Glomerular endothelial cell (primary cell): ENCODE measurements around the gene EGFR. TPM values are rescaled to one million over a fixed set of nuclear protein-coding genes. Genes with fewer than 3 reads are reported as not detected.

Experiments
- DNase-seq: peaks from one replicate; pipeline ENCODE4 v3.0.0-alpha.2; 2011; ENCODE audit warnings: low read depth, low spot score; ENCODE audit errors: extremely low read depth
- total RNA-seq: library from RNA; depleted of rRNA; stranded (reverse); fragments of >200 nt; gene quantifications from 2 replicates; pipeline ENCODE4 v1.2.3, GENCODE V29; 2015

EGFR gene
- 16.8 and 21.7 TPM in 2 replicates for total RNA-seq

DNA sequence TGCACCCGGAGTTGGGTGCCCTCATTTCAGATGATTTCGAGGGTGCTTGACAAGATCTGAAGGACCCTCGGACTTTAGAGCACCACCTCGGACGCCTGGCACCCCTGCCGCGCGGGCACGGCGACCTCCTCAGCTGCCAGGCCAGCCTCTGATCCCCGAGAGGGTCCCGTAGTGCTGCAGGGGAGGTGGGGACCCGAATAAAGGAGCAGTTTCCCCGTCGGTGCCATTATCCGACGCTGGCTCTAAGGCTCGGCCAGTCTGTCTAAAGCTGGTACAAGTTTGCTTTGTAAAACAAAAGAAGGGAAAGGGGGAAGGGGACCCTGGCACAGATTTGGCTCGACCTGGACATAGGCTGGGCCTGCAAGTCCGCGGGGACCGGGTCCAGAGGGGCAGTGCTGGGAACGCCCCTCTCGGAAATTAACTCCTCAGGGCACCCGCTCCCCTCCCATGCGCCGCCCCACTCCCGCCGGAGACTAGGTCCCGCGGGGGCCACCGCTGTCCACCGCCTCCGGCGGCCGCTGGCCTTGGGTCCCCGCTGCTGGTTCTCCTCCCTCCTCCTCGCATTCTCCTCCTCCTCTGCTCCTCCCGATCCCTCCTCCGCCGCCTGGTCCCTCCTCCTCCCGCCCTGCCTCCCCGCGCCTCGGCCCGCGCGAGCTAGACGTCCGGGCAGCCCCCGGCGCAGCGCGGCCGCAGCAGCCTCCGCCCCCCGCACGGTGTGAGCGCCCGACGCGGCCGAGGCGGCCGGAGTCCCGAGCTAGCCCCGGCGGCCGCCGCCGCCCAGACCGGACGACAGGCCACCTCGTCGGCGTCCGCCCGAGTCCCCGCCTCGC lies at the start of gene EGFR:
Gene EGFR (plus strand): TSS at position 657 of the 830 bp plus-strand sequence. CDS start 261 bp downstream, outside the sequence.
- no peak for DNase-seq

DNA sequence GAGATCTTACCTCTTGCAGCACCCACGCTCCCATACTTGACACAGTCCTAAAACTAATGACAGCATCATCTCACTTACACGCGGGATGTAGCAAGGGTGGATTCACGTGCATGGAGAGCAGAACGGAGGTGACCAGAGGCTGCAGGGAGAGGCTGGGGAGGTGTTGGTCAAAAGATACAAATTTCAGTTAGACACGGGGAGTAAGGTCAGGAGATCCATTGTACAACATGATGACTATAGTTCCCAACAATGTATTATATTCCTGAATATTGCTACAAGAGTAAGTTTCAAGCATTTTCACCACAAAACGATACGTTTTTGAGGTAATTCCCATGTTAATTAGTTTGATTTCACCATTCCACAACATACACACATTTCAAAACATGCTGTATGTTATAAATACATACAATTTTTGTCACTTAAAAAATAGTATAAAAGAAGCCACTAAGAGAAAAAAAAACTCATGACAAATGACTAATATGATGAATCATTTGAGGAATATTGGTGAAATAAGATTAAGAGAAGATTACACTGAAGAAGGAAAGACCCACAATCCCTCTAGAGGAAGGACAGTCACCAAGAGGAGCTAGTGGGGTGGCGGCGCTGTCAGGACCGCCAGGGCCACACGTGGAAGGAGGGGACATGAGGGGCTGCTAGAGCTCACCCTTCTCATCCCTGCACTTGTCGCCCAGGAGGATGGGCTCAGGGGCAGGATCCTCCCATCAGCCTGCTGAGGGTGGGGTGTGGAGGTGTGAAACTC lies 49.4 kb upstream of the EGFR start:
- no peak for DNase-seq

DNA sequence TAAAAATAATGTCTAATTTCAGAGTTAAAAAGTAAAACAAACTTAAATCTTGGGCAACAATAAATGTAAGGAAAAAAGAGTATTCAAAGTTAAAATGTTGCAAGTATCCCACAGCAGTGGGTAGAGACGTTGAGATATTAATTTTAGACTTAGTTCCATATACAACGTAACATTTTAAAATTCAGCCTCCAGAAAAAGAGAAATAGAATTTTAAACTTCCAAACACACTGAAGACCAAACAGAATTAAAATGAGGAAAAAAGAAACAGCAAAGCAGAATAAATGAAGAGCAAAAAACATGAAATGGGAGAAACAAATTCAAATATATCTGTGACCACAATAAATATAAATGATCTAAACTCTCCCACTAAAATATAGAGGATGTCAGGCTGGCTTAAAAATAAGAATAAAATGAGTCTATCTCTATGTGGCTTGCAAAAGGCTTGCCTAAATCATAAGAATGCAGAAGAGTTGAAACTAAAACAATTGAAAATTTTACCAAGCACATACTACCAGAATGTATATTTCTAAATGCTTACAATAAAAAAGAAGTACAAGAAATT lies 46.0 kb upstream of the EGFR start:
- no peak for DNase-seq

DNA sequence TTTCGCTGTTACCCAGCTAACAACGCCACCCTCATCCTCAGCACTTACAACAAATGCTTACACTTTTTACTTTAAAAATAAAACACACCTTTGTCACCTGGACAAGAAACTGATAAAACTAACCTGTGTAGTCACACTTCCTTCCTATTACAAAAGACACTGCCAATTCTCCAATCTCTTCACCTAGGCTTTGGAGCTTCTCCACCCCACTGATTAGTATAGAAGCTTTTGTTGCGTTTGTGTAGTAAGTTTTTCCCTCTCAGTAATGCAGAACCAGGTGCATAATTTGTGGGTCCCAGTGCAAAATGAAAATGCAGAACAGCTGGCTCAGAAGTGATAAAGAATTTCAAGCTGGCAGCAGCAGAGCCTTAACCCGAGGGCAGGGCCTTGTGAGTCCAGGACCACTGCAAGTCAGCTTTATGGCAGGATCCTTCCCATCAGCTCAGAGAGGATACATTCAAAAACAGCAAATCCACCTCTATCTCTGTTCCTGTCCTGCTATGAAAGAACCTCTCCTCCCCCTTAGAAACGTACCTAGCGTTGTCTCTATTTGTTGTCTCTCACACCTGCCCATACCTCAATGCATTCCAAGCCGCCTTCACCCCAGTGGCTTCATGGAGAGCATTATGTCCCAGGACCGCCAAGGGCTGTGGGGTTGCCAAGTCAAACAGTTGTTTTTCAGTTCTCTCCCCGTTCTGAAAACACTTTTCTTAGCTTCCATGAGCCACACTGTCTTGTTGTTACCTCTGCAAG lies 40.3 kb upstream of the EGFR start:
- no peak for DNase-seq

DNA sequence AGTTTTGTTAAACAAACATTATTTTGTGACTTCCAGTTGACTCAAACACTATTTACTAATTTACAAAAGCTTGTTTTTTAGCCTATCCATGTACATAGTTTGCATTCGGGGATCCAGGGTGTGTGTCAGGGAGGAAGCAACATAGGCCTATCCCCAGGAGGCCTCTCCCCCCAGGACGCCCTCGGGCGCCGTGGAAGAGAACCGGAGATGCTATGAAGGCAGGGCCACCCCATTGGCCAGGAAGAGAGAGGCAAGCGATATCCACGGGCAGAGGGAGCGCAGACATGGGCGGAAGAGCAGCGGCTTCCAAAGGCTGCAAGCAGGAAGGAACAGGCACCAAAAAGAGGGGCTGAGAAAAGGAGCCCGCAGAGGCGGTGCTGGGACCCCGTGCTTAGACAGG lies 38.3 kb upstream of the EGFR start:
- no peak for DNase-seq

- DNase-seq: no peak
Observed at GRCh38 chr7:54981913-54982312, 36.9 kb upstream of the EGFR start.

DNA sequence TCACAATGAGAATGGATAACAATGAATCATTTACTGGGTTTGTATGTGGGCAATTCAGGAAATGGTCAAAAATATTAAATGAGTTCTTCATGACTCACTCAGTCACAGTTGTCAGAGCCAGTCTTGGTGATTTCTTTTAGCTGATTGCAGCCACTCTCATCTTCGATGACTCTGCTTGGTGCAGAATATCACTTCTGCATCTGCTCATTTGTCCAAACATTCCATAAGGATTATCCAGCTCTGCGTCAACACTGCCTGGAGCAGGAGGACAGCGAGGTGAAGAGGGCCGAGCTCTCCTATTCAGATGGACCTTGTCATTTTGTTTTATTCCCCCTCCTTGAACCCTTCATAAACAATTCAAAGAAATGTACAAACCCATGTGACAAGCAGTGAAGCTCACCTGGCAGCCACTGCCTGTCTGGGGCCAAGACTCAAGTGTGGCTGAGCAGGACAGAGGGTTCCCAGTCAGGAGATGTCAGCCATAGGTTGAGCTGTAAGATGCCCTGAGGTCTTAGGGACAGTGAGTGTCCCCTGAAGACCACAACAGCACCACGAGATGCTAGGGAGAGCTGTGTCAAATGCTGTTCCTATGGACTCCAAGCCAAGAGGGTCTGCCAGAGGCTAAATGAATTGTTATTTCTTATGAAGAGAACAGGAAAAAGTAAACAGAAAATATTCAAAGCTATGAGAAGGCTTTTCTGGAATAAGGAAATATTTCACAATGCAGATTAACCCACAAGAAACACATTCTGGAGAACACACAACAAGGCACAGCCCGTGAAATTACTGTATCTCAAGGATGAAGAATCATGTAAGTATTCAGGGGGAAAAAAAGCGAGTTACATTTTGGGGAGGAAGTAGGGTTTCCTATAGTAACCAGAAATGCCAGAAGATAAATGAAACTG lies 33.1 kb upstream of the EGFR start:
- DNase-seq: no peak

DNA sequence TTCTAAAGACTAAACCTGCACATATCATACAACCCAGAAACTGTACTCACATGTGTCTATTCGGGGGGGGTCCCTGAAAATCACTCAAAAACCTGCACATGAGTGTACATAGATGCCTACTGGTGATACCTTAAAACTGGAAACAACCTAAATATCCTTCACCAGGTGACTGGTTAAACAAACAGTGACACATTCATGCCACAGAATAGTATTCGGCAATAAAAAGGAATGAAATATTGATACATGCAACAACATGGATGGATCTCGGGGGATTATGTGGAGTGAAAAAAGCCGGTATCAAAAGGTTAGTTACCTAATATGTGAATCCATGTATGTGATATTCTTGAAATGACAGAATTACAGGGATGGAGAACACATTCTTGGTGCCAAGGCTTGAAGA lies 32.1 kb upstream of the EGFR start:
- no peak for DNase-seq

DNA sequence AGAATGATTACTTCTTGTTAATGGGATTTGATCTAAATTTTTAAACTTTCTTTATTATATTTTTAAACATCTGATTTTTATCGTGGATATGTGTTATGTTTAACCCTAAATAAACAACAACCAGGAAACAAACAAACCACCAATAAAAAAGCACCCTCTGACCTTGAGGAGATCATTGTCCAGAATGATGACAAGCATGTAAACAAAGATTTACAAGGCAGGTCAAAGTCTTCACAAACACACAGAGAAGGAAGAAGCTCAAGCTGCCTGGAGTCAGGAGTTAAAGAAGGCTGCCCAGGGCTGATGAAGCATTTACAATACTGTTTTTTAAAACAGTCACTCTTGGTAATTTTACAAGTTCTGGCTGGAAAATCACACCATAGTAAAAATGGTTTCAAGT lies 31.0 kb upstream of the EGFR start:
- no peak for DNase-seq

DNA sequence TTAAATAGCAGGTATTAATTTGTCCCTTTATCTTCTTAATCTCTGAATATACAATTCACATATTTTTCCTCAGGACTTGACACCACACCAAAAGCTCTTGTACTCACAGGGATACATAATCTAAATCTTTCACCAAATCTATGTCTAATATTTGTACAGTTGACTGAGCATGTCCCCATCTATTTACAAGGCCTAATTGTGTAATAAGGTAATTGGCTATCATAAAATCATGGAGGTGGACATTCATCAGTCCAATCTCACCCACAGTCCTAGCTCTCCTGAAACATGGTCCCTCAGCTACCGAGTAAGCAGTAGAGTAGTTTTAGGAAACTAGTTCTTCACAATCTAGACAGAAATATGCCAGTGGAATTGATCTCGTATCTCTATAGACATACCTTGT lies 30.3 kb upstream of the EGFR start:
- DNase-seq: no peak

DNA sequence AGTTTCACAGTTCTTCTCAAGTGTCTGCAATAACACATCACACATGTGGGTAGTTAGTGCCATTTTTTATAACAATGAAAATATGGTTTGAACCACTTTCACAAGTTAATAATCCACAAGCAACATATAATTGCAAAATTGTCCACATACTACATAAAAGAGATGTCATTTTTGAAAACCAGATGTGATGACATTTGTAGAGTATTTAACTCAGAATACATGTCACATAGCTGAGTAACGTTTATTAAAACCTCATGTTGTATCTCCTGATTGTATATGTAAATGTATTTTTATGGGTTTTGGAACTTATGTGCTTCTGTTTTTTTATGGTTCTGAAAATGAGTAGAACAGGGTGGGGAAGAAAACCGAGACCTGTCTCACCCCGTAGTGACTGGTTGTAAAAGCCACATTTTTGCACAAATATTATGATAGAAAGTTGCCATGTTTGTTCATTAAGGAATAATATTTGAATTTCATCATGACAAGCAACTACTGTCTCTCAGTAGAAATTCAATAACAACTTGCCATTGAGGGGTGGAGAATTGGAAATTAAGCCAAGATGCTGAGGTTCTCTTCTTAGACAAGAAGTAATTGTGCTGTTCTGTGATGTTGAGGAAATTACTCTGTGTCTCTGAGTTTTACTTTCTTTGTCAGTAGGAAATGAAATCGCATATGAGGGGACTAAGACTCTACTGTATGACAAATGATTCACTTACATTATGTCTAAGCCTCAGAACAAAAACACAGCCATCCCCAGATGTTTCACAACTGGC lies 29.2 kb upstream of the EGFR start:
- no peak for DNase-seq

DNA sequence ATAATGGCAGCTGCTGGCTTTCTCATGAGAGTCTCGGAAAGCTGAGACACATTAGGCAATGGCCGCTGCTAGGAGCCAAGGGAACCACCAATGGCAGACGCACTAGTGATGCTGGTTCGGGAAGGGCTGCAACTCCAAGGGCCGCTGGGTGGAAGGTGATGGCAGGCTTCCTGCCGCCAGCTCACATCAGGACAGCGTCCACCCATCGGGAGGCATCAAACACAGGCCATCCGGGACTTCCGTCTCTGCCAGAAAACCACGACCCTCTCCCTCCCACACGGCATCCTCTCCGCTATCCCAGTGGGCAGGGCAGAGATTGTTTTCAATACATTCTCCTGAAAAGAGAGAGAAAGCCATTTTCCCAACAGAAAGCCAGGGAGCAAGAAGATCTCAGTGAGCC lies 27.5 kb upstream of the EGFR start:
- DNase-seq: no peak

GRCh38 chr7:54992871-54993475 lies 25.8 kb upstream of the EGFR start:
- DNase-seq: no peak

DNA sequence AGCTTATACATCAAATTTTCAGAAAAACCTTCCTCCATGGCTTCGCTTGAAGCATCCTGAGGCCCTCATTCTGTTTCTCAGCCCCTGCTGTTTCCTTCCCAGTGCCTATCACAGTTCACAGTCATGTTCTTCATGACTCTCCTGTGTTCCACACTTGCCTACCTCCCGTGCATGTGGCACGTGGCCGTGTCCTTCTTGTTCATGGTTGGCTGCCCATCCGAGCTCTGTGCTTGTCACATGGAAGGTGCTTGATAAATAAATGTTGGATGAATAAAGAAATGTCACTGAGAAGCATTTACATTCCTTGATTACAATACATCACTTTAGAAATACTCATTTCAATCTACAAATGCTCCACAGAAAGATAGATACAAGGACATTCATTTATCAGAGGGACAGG lies 23.7 kb upstream of the EGFR start:
- DNase-seq: no peak

DNA sequence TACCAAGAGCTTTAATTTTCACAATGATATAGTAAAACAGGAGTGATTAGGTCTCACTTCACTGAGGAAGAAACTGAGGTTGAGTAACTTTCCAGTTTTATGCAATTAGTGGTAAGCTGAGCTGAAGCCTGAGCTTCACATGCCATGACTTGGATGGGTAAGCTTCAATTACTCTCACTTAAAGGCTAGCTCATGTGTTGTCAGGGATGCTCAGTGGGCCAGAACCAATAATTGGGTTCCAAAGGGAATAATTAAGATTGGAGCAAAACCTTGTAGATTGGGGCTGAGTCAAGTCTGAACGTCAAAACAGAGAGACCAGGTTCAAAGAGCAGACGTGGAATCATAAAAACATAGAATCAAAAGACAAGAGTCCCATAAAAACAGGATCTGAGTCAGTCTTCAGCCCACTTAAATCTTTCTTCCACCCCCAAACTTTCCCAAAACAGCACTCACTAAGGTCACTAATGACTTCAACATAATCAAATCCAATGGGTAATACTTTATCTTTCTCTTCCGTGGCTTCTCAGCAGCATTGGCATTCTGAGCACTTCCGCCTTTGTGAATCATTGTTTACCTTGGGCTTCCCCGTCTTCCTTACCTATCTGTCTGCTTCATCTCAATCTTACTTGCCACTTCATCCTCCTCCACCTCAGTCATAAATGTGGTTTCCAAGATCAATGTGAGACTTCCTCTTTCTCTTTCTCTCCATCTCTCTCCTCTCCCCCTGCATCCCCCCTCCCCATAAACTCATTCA lies 23.0 kb upstream of the EGFR start:
- DNase-seq: peak; percentile 7

DNA sequence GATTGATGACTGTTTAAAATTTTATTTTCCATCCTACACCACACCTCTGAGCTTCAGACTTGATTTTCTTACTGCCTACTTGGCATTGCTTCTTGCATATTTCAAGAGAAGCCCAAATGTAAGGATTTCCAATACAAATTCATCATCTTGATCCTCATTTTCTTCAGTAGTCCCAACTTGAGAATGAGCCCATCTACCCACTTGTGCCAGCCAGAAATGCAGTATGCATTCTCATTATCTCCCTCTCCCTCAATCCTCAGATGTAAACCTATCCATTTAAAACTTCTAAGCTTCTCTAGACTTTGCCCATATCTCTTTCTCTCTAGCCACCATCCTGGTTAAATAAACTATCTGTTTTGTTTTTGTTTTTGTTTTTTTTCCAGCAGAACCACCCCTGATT lies 22.4 kb upstream of the EGFR start:
- DNase-seq: no peak

DNA sequence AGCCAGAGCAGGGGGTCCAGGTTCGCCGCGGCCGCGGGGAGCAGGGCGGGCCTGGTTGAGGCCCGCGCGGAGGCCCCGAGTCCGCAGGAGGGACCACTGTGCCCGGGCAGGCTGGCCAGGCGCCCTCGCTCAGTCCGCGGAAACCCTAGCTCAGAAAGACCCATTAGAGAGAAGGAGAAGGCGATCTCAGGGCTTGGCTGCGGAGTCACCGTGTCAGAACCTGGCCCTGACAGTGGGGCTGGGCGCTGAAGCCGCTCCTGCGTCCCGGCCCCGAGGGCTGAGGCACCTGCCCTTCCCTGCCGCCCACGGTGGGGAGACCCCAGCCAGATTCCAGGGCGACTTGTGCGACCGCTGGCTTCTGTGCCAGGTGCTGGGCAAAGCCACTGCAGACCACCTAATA lies 14.2 kb upstream of the EGFR start:
- DNase-seq: no peak

GRCh38 chr7:55005241-55005851 lies 13.5 kb upstream of the EGFR start:
- no peak for DNase-seq
